H9 (cell line): Measurements from ENCODE around the gene ARID1A. TPM values are rescaled to one million over a fixed set of nuclear protein-coding genes. Genes with fewer than 3 reads are reported as not detected.

Source experiments
- DNase-seq: peaks from one replicate; pipeline ENCODE4 v3.0.0-alpha.2; 2017
- H2AFZ ChIP-seq: one replicate; pipeline ENCODE4 v1.6.1; 2013; ENCODE audit warnings: mild to moderate bottlenecking, low read length, control low read depth, moderate library complexity
- H2AK5ac ChIP-seq: 2 replicates; pipeline ENCODE4 v1.6.1; 2013; ENCODE audit warnings: low read length, control low read depth, mixed read lengths; ENCODE audit not compliant: insufficient read length
- H2BK120ac ChIP-seq: one replicate; pipeline ENCODE4 v1.6.1; 2013; ENCODE audit warnings: low read depth, mild to moderate bottlenecking, low read length, control low read depth, inconsistent platforms; ENCODE audit not compliant: poor library complexity, severe bottlenecking
- H2BK12ac ChIP-seq: 2 replicates; pipeline ENCODE4 v1.6.1; 2013; ENCODE audit warnings: low read length, control low read depth, mixed read lengths, low read depth; ENCODE audit not compliant: insufficient read length
- H2BK15ac ChIP-seq: 2 replicates; pipeline ENCODE4 v1.6.1; 2013; ENCODE audit warnings: low read depth, low read length, control low read depth
- H2BK20ac ChIP-seq: one replicate; pipeline ENCODE4 v1.6.1; 2013; ENCODE audit warnings: low read depth, mild to moderate bottlenecking, low read length, control low read depth, inconsistent platforms; ENCODE audit not compliant: poor library complexity, severe bottlenecking
- H2BK5ac ChIP-seq: 2 replicates; pipeline ENCODE4 v1.6.1; 2013; ENCODE audit warnings: low read length, control low read depth, mixed read lengths; ENCODE audit not compliant: insufficient read length
- H3K14ac ChIP-seq: 2 replicates; pipeline ENCODE4 v1.6.1; 2013; ENCODE audit warnings: low read length, control low read depth; ENCODE audit not compliant: insufficient read depth
- H3K18ac ChIP-seq: 2 replicates; pipeline ENCODE4 v1.6.1; 2013; ENCODE audit warnings: low read depth, mild to moderate bottlenecking, mixed read lengths, low read length, control low read depth; ENCODE audit not compliant: insufficient read length
- H3K23ac ChIP-seq: 2 replicates; pipeline ENCODE4 v1.6.1; 2013; ENCODE audit warnings: low read length, control low read depth, mixed read lengths, low read depth; ENCODE audit not compliant: insufficient read length
- H3K23me2 ChIP-seq: 2 replicates; pipeline ENCODE4 v1.6.1; 2013; ENCODE audit warnings: low read depth, mild to moderate bottlenecking, mixed read lengths, low read length, control low read depth; ENCODE audit not compliant: insufficient read length, poor library complexity, severe bottlenecking
- H3K27ac ChIP-seq: 2 replicates; pipeline ENCODE4 v1.5.1; 2013; ENCODE audit warnings: low read length, control low read depth, mixed read lengths, low read depth; ENCODE audit not compliant: insufficient read length
- H3K27me3 ChIP-seq: 2 replicates; pipeline ENCODE4 v1.6.1; 2013; ENCODE audit warnings: low read length, control low read depth, inconsistent platforms; ENCODE audit not compliant: insufficient read depth
- H3K4ac ChIP-seq: 2 replicates; pipeline ENCODE4 v1.6.1; 2013; ENCODE audit warnings: low read depth, mild to moderate bottlenecking, control low read depth, inconsistent platforms, low read length, moderate library complexity
- H3K4me1 ChIP-seq: 2 replicates; pipeline ENCODE4 v1.6.1; 2013; ENCODE audit warnings: low read length, control low read depth, inconsistent platforms; ENCODE audit not compliant: insufficient read depth
- H3K4me2 ChIP-seq: 2 replicates; pipeline ENCODE4 v1.6.1; 2013; ENCODE audit warnings: low read length, control low read depth, mixed read lengths; ENCODE audit not compliant: insufficient read length, insufficient read depth
- H3K56ac ChIP-seq: 2 replicates; pipeline ENCODE4 v1.6.1; 2013; ENCODE audit warnings: low read depth, mild to moderate bottlenecking, mixed read lengths, low read length, control low read depth; ENCODE audit not compliant: insufficient read length
- H3K79me1 ChIP-seq: 2 replicates; pipeline ENCODE4 v1.6.1; 2013; ENCODE audit warnings: low read depth, mild to moderate bottlenecking, moderate library complexity, low read length, control low read depth, inconsistent platforms; ENCODE audit not compliant: insufficient read depth, poor library complexity, severe bottlenecking
- H3K79me2 ChIP-seq: 2 replicates; pipeline ENCODE4 v1.6.1; 2013; ENCODE audit warnings: low read length, control low read depth, inconsistent platforms; ENCODE audit not compliant: insufficient read depth
- H3K9ac ChIP-seq: 2 replicates; pipeline ENCODE4 v1.6.1; 2013; ENCODE audit warnings: low read length, control low read depth, mixed read lengths; ENCODE audit not compliant: insufficient read length; ENCODE audit errors: extremely low read depth
- H3K9me3 ChIP-seq: one replicate; pipeline ENCODE4 v1.6.1; 2013; ENCODE audit warnings: low read depth, low read length, inconsistent platforms; ENCODE audit not compliant: control insufficient read depth
- H3T11ph ChIP-seq: one replicate; pipeline ENCODE4 v1.6.1; 2013; ENCODE audit warnings: mild to moderate bottlenecking, low read length, control low read depth, inconsistent platforms
- H4K20me1 ChIP-seq: one replicate; pipeline ENCODE4 v1.6.1; 2013; ENCODE audit not compliant: control insufficient read depth, insufficient read length, insufficient read depth
- H4K5ac ChIP-seq: 2 replicates; pipeline ENCODE4 v1.6.1; 2013; ENCODE audit warnings: low read depth, mild to moderate bottlenecking, mixed read lengths, low read length, control low read depth; ENCODE audit not compliant: insufficient read length
- H4K8ac ChIP-seq: replicated peaks from 2 replicates; pipeline ENCODE4 v1.6.1; 2013; ENCODE audit warnings: low read length, control low read depth, mixed read lengths, low read depth; ENCODE audit not compliant: insufficient read length
- H4K91ac ChIP-seq: 2 replicates; pipeline ENCODE4 v1.6.1; 2013; ENCODE audit warnings: low read depth, mild to moderate bottlenecking, moderate library complexity, mixed read lengths, low read length, control low read depth; ENCODE audit not compliant: insufficient read length
- H3K27ac Mint-ChIP-seq, 3 experiments: 2 replicates in 2 of 3; 3 replicates in 1 of 3; pipeline ENCODE4 v1.8.0; 2020 to 2021; ENCODE audit warnings: mixed read lengths in 3 of 3, mild to moderate bottlenecking in 1 of 3, moderate library complexity in 1 of 3
- H3K27me3 Mint-ChIP-seq: 2 replicates; pipeline ENCODE4 v1.8.0; 2021; ENCODE audit warnings: low read depth, mild to moderate bottlenecking, moderate library complexity, mixed read lengths
- H3K36me3 Mint-ChIP-seq, 3 experiments: 2 replicates in 2 of 3; 3 replicates in 1 of 3; pipeline ENCODE4 v1.8.0; 2020 to 2021; ENCODE audit warnings: low read depth in 3 of 3, mixed read lengths in 3 of 3; ENCODE audit not compliant: insufficient read depth in 1 of 3
- H3K4me1 Mint-ChIP-seq, 2 experiments: 2 replicates each; pipeline ENCODE4 v1.8.0; 2020; ENCODE audit warnings: mixed read lengths in 2 of 2
- H3K4me3 Mint-ChIP-seq, 2 experiments: 2 replicates in 1 of 2; 3 replicates in 1 of 2; pipeline ENCODE4 v1.8.0; 2020 to 2021; ENCODE audit warnings: mild to moderate bottlenecking in 2 of 2, mixed read lengths in 2 of 2, moderate library complexity in 1 of 2
- H3K9me3 Mint-ChIP-seq, 2 experiments: 2 replicates in 1 of 2; 3 replicates in 1 of 2; pipeline ENCODE4 v1.8.0; 2020; ENCODE audit warnings: mild to moderate bottlenecking in 2 of 2, mixed read lengths in 2 of 2, moderate library complexity in 1 of 2
- WGBS: extraction: QIAGEN DNeasy Blood & Tissue Kit; methylation state at CpG from one replicate; pipeline ENCODE4 v1.1.7; 2013; ENCODE audit warnings: missing lambda C conversion rate, low lambda C conversion rate, mixed read lengths; ENCODE audit not compliant: insufficient read length; ENCODE audit errors: extremely low coverage; 5-methylcytosine and 5-hydroxymethylcytosine counted together
- total RNA-seq: library from RNA; stranded (reverse); gene quantifications from 2 replicates; pipeline ENCODE4 v1.2.1, GENCODE V29; 2021
- TF ChIP-seq, protein P1 (sequence below): fragments of 200-600 bp; sonication (generic); conservative IDR thresholded peaks from 3 replicates; pipeline ENCODE4 v1.8.0; 2021; ENCODE audit warnings: antibody characterized with exemption, mild to moderate bottlenecking

The ARID1A gene
- total RNA-seq, 1 experiment from 2014 or later, result 147 TPM

- Histone ChIP-seq H2BK12ac (no peak overlapping the region), H4K8ac (no peak overlapping the region), H3T11ph (no peak overlapping the region), H3K27me3 (no peaks in the 10 kb centered on the region), H3K9me3 (no peaks in the 10 kb centered on the region), H3K4me1 (no peaks in the 10 kb centered on the region; the same call in 1 of the 2 replicates), H3K56ac (no peak overlapping the region), H2BK5ac (no peak overlapping the region), H4K5ac (no peak overlapping the region), H3K18ac (peak overlapping the region; percentile 80), H2BK20ac (no peak overlapping the region), H3K14ac (peak overlapping the region; percentile 82; the same call in 1 of the 2 replicates), H3K79me1 (no peaks in the 10 kb centered on the region), H3K27ac (peak overlapping the region; percentile 72), H4K91ac (no peak overlapping the region), H2AK5ac (no peak overlapping the region), H3K9ac (peak overlapping the region; percentile 56), H3K23me2 (peaks cover 15% of the 10 kb centered on the region), H2AFZ (peak overlapping the region; percentile 74), H3K79me2 (no peaks in the 10 kb centered on the region; the same call in 1 of the 2 replicates), H3K23ac (no peak overlapping the region), H3K4ac (no peak overlapping the region), H4K20me1 (no peaks in the 10 kb centered on the region), H2BK15ac (no peak overlapping the region), H3K4me2 (peak overlapping the region; percentile 90), H2BK120ac (no peak overlapping the region)
- TF ChIP-seq, protein P1, sequence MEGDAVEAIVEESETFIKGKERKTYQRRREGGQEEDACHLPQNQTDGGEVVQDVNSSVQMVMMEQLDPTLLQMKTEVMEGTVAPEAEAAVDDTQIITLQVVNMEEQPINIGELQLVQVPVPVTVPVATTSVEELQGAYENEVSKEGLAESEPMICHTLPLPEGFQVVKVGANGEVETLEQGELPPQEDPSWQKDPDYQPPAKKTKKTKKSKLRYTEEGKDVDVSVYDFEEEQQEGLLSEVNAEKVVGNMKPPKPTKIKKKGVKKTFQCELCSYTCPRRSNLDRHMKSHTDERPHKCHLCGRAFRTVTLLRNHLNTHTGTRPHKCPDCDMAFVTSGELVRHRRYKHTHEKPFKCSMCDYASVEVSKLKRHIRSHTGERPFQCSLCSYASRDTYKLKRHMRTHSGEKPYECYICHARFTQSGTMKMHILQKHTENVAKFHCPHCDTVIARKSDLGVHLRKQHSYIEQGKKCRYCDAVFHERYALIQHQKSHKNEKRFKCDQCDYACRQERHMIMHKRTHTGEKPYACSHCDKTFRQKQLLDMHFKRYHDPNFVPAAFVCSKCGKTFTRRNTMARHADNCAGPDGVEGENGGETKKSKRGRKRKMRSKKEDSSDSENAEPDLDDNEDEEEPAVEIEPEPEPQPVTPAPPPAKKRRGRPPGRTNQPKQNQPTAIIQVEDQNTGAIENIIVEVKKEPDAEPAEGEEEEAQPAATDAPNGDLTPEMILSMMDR, result no peak
- Mint-ChIP-seq H3K4me3 (peak overlapping the region; percentile 70 to 83), H3K4me1 (peaks cover 29% of the 10 kb centered on the region in 2 experiments), H3K27ac (peak overlapping the region; percentile 98 to 99 (median 98)), H3K9me3 (no peaks in the 10 kb centered on the region; a peak in 1 of 5 replicates), H3K27me3 (peaks cover 2% of the 10 kb centered on the region; the same call in 1 of the 2 replicates), H3K36me3 (no peaks in the 10 kb centered on the region; a peak in 1 of 7 replicates)
- peak; percentile 88 for DNase-seq
- WGBS, result no CpG with 5 or more reads among the region's 30 CpGs
Measured at GRCh38 chr1:26692211-26692792, 3.5 kb upstream of the ARID1A start.
